ENCODE measurements around the gene AHCYL1.
A peak's percentile ranks its signal among the peaks of the same experiment; 100 is the strongest.

AHCYL1 gene

GRCh38 chr1:109976762-109977161 lies 7.8 kb upstream of the AHCYL1 start:
- no peak for DNase-seq (ENCODE audit: low read depth in 3 of 3, low spot score in 1 of 3)

GRCh38 chr1:109977225-109977624 lies 7.3 kb upstream of the AHCYL1 start:
- no peak for DNase-seq (ENCODE audit: low read depth in 3 of 3, low spot score in 1 of 3)

- DNase-seq (ENCODE audit: low read depth in 3 of 3, low spot score in 1 of 3), result no peak
Observed at GRCh38 chr1:109977657-109978378, 6.7 kb upstream of the AHCYL1 start.

GRCh38 chr1:109978761-109979488 lies 5.6 kb upstream of the AHCYL1 start:
- no peak for DNase-seq (ENCODE audit: low read depth in 3 of 3, low spot score in 1 of 3)

GRCh38 chr1:109979489-109980091 lies 5.0 kb upstream of the AHCYL1 start:
- DNase-seq (ENCODE audit: low read depth in 3 of 3, low spot score in 1 of 3), result no peak

GRCh38 chr1:109980324-109981003 lies 4.1 kb upstream of the AHCYL1 start:
- DNase-seq (ENCODE audit: low read depth in 3 of 3, low spot score in 1 of 3), result no peak

- DNase-seq (ENCODE audit: low read depth in 3 of 3, low spot score in 1 of 3), result no peak
Observed at GRCh38 chr1:109981004-109981335, 3.6 kb upstream of the AHCYL1 start.

- DNase-seq (ENCODE audit: low read depth in 3 of 3, low spot score in 1 of 3), result no peak
Observed at GRCh38 chr1:109983380-109984189, 980 bp upstream of the AHCYL1 start.

GRCh38 chr1:109984190-109984455 lies 442 bp upstream of the AHCYL1 start:
- DNase-seq (ENCODE audit: low read depth in 3 of 3, low spot score in 1 of 3), result peak in 1 of 3 donors; percentile 5

- DNase-seq (ENCODE audit: low read depth in 3 of 3, low spot score in 1 of 3), result peak in 1 of 3 donors; percentile 10
Observed at GRCh38 chr1:109985247-109986053, 885 bp downstream of the AHCYL1 start.

- DNase-seq (ENCODE audit: low read depth in 3 of 3, low spot score in 1 of 3), result no peak
Observed at GRCh38 chr1:109986054-109986444, 1.5 kb downstream of the AHCYL1 start.

GRCh38 chr1:109988349-109988914 lies 3.9 kb downstream of the AHCYL1 start:
- no peak for DNase-seq (ENCODE audit: low read depth in 3 of 3, low spot score in 1 of 3)

- DNase-seq (ENCODE audit: low read depth in 3 of 3, low spot score in 1 of 3), result no peak
Observed at GRCh38 chr1:109989506-109990301, 5.1 kb downstream of the AHCYL1 start.

- DNase-seq (ENCODE audit: low read depth in 3 of 3, low spot score in 1 of 3), result no peak
Observed at GRCh38 chr1:109990302-109990653, 5.7 kb downstream of the AHCYL1 start.

- no peak for DNase-seq (ENCODE audit: low read depth in 3 of 3, low spot score in 1 of 3)
Observed at GRCh38 chr1:109991400-109991925, 6.9 kb downstream of the AHCYL1 start.

GRCh38 chr1:109993885-109994284 lies 9.3 kb downstream of the AHCYL1 start:
- DNase-seq (ENCODE audit: low read depth in 3 of 3, low spot score in 1 of 3), result no peak

GRCh38 chr1:109994654-109995053 lies 10.1 kb downstream of the AHCYL1 start:
- DNase-seq (ENCODE audit: low read depth in 3 of 3, low spot score in 1 of 3), result no peak

- DNase-seq (ENCODE audit: low read depth in 3 of 3, low spot score in 1 of 3), result no peak
Observed at GRCh38 chr1:109995536-109995935, 11.0 kb downstream of the AHCYL1 start.

- no peak for DNase-seq (ENCODE audit: low read depth in 3 of 3, low spot score in 1 of 3)
Observed at GRCh38 chr1:109996476-109996875, 11.9 kb downstream of the AHCYL1 start.
